ENCODE results near the gene TMEM150C.
"Not testable (repeated sequence)": the region's sequence is repeated elsewhere in the genome, so short reads cannot be mapped to it uniquely, and the experiment has no call there.

Gene TMEM150C

DNA sequence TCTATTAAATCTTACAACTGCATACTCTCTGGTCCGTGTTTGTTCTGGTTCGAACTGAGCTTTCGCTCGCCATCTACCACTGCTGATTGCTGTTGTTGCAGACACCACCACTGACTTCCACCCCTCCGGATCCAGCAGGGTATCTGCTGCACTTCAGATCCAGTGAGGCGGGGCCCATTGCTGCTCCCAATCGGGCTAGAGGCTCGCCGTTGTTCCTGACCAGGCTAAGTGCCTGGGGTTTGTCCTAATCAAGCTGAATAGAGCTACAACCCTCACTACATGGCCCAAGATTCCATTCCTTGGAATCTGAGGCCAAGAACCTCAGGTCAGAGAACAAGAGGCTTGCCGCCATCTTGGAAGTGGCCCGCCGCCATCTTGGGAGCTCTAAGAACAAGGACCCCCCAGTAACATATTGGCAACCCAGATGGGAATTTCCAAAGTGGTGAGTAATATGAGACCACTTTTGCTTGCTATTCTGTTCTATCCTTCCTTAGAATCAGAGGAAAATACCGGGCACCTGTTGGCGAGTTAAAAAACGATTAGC is 88.1 kb downstream of the TMEM150C start:
- DNase-seq (ENCODE audit: low spot score): no peak

DNA sequence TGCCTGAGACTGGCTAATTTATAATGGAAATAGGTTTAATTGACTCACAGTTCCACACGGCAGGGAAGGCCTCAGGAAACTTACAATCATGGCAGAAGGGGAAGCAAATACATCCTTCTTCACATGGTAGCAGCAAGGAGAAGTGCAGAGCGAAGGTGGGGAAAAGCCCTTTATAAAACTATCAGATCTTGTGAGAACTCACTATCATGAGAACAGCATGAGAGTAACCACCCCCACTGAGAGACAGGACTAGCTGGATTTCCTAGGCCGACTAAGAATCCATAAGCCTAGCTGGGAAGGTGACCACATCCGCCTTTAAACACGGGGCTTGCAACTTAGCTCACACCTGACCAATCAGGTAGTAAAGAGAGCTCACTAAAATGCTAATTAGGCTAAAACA is 88.7 kb downstream of the TMEM150C start:
- not testable (repeated sequence) for DNase-seq (ENCODE audit: low spot score)

DNA sequence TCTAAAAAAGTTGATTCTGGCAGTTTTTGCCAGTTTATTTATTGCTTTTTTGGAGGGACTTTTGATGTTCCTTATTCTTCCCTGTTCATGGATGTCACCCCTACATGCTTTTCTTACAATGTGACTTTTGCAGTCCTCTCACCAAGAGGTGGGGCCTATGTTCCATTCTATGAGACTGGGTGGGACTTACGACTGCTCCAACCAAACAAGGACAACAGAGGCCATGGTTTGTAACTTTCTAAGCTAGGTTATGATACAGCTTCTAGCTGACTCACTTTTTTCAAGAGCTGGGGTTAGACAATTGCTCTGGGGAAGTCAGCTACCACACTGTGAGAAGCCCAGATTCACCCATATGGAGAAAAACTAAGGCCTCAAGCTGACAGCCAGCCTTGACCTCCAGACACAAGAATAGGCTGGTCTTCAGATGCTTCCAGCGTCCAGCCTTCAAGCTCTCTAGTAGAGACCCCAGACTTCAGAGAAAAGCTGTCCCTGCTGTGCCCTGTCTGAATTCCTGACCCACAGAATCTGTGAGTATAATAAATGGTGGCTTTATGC is 91.9 kb downstream of the TMEM150C start:
- DNase-seq (ENCODE audit: low spot score): peak; percentile 49

DNA sequence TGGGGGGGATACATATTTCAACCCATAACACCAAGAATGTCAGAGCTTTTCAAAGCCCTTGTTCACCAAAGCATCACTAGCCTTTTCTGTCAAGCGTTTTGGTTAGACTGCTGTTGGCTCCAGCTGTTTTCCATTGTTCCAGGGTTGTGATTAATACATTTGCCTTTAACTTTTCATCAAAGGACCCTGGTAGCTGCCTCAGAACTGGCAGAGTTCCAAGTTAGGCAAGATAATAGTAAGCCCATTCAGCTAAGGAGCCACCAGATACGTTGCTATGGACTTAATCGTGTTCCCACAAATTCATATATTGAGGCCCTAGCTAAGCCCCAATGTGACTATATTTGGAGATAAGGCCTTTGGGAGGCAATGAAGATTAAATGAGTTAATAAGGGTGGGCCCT is 94.3 kb downstream of the TMEM150C start:
- DNase-seq (ENCODE audit: low spot score): no peak

DNA sequence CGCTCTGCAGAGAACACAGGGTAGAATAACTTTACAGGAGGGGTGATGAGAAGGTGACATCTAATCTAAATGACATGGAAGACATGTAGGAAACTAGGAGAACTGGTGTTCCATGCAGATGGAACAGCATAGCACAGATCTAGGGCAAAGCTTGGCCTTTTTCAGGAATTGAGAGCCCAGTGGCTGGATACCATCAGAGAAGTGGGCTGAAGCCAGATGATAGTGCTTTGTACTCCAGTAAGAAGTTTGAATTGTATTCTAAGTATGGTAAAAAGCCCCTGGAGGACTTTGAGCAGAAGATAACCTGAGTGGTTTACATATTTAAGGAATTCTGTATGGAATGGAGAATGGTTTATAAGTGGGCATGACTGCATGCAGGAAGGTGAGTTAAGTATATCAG is 98.6 kb downstream of the TMEM150C start:
- no peak for DNase-seq (ENCODE audit: low spot score)

DNA sequence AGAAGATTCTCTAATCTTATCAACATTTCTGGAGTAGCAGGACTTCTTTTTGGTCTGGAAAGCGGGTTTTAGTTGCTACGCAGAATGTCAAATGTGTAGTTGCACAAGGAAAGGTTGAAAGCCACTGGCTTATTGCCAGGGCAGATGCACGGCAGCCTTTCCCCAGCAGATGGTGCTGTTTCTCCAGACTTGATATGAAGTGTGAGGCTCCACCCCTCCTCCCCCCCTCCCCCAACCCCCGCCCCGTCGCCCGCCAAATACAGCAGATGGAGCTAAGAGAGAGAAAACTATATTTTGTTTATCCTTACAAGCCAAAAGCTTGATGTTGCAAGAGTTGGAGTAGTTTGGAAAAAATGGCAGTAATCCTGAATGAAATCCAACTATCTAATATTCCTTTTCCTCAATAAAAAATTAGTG is 99.4 kb downstream of the TMEM150C start:
- peak; percentile 86 for DNase-seq (ENCODE audit: low spot score)

DNA sequence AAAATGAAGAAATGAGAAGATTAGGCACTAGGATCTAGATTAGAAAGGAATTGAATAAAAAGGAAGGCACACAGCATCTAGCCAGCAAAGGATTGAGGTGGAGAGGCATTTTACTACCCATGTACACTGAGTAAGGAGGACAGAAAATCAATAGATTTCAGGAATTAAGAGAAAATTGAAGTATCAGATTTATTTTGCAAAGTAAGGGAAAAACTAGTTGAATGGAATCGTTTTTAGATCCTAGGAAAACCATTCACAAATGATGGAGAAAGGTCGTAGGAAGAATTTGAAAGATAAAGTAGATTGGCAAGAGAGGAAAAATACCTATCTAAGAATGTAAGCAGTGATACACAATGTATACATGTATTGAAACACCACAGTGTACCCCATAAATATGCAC is 100.1 kb downstream of the TMEM150C start:
- no peak for DNase-seq (ENCODE audit: low spot score)

DNA sequence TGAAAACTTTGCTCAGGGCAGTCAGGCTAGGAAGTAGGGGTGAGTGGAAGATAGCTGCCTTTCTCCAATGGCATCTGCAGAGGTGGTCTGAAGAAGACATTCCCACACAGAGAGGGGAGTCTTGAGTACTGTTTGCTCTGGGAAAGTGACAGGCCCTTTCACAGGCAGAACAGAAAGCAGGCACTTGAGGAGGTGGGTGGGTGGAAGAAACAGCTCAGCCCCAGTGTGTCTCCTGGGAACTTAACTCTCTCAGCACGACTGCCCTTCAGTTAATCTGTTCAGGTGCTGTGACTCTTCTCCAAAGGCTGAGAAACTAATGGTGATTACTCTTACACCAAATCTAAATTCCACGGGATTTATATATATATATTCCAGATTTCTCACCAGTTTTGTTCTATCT is 103.1 kb downstream of the TMEM150C start:
- DNase-seq (ENCODE audit: low spot score): no peak

DNA sequence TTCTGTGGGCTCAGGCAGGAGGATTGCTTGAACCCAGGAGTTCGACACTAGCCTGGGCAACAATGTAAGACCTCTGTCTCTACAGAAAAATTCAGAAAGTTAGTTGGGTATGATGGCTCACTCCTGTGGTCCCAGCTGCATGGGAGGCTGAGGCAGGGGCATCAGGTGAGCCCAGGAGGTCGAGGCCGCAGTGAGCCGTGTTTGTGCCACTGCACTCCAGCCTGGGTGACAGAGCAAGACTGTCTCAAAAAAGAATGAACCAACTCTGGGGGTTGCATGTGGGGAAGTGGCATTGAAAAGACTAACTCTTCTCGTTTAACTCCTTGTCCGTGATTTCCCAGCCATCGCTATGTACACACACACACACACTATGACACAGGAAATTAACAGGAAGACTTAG is 104.5 kb downstream of the TMEM150C start:
- no peak for DNase-seq (ENCODE audit: low spot score)

DNA sequence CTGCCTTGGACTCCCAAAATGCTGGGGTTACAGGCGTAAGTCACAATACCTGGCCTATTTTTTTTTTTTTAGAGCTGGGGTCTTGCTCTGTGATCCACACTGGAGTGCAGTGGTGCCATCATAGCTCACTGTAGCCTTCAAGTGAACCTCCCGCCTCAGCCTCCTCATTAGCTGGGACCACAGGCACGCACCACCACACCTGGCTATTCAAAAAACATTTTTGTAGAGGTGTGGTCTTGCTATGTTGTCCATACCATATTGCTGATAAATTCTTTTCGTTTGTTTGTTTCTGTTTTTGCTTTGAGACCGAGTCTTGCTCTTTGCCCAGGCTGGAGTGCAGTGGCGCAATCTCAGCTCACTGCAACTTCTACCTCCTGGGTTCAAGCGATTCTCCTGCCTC is 109.8 kb downstream of the TMEM150C start:
- no peak for DNase-seq (ENCODE audit: low spot score)

DNA sequence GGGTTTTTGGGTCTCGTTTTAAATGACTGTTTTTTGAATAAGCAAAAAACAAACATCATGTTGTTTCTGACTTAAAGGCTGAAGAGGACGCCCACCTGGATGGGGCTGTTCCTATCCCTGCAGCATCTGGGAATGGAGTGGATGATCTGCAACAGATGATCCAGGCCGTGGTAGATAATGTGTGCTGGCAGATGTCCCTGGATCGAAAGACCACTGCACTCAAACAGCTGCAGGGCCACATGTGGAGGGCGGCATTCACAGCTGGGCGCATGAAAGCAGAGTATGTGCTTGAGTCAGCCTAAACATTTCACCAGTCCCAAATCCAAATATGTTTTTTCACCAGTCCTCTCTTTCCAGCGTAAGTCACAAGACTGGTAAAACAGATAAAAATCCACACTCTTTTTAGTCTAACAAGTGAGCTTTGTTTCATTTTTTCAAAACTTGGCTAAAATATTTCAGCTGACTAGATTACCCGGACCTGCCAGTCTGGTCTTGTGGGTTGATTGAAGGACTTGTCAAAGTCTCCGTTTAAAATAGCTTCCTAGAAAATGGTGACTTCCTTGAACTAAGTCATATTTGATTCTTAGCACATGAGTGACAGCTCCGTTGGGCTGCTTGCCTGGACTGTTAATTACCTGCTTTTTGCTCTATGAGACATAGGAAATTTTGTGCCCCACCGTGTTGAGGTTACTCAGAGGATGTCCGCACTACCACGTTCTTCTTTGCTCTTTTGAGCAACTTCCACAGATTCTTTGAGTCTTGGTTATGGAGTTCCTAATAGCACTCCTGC is 110.6 kb downstream of the TMEM150C start:
- DNase-seq (ENCODE audit: low spot score): no peak

DNA sequence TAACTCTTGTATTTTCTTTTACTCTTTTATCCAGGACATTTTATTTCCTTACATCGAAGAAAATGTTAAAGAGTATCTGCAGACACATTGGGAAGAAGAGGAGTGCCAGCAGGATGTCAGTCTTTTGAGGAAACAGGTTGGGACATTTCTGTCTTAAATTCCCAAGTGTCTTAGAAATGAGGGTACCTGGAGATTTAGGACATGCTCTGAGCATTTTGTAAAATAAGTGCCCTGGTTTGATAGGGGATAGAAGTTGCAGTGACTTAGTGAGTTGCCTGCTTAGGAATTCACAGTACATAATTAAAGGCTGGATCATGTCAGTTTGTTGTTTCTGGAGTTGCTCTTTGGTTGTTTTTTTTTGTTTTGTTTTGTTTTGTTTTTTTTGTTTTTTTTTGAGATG is 113.9 kb downstream of the TMEM150C start:
- no peak for DNase-seq (ENCODE audit: low spot score)

DNA sequence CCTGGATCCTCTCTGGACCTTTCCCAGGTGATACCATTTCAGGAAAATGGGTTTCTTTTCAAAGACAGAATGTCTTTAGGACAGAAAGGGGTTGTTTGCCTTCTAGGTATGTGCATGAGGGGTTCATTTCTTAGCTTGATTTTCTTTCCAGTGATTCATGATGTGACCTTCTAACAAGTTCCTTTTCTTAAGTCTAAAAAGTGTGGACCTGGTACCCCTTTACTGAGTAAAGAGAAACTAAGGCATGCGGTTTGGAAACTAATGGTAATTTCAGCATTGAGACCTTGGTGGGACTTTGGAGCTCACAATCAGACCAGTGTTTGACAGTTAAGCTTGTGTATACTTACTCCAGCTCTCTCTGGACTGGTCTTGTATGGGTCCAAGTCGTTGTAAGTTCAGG is 122.7 kb downstream of the TMEM150C start:
- no peak for DNase-seq (ENCODE audit: low spot score)

DNA sequence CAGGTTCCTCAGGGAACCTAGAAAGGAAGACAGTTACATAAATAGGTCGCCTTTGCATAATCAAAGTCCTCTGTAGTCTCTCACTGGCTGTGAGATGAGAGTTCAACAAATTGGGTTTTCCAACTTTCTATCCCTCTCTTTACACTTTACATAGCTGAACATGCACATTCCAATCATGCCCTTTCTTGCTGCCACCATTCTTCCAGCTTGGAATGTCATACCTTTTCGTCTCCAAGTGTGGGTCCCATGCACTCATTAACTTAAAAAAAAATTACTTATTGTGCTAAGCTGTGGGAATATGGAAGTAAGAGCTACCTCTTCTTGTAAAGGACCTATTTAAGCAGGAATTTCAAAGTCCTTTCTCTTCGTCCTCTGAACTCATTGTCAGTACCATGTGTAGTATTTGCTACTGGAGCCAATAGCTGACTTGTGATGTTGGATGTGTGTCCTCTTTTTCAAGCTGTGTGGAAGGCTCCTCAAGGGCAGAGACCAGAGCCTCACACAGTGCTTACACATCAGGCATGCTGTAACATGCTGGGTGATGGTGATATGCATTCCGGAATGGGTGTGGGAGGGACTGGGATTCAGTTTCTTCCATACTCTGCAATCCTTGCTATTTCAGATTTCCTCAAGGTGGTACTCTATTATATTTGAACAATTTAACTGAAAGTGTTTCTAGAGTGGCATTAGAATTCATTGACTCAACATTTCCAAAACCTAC is 124.3 kb downstream of the TMEM150C start:
- DNase-seq (ENCODE audit: low spot score): no peak

DNA sequence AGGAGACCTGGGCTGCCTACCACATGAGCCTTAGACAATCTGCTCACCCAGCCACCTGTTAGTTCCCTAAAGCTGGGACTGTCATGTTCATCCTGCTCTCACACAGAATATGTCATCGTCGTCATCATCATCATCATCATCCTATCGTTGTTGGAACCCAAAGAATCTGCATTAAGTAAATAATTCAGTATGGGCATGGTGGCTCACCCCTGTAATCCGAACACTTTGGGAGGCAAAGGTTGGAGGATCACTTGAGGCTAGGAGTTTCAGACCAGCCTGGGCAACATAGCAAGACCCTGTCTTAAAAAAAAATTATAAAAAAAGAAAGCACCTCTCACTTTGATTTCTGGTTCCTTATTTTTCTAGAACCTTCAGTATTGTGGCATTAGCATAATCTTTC is 125.0 kb downstream of the TMEM150C start:
- no peak for DNase-seq (ENCODE audit: low spot score)

DNA sequence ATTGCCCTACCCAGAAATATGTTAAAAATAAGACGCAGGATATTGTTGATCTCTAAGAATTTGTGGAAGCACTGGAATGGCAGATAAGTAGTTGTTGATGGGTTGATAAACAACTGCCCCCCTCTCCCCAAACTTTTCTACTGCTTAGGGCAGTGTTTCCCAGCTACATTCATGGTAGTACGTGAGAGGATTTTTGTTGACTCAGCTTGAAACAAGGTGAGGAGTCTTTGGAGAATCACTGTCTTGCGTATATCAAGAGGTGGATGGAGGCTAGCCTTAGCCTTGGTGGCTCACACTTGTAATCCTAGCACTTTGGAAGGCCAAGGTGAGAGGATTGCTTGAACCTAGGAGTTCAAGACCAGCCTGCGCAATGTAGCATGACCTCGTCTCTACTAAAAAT is 125.7 kb downstream of the TMEM150C start:
- no peak for DNase-seq (ENCODE audit: low spot score)

DNA sequence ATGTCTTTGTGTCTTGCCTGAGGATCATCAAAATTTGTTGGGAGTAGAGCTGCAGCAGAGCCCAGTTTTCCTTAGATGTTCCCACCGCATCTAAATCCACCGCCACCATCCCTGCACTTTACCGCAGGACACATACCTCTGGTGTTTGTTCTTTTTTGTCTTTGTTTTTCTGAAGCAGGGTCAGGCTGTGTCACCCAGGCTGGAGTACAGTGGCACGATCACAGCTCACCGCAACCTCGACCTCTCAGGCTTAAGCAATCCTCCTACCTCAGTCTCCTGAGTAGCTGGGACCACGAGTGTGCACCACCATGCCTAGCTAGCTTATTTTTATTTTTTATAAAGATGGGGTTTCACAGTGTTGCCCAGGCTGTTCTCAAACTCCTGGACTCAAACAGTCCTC is 126.8 kb downstream of the TMEM150C start:
- DNase-seq (ENCODE audit: low spot score): no peak

DNA sequence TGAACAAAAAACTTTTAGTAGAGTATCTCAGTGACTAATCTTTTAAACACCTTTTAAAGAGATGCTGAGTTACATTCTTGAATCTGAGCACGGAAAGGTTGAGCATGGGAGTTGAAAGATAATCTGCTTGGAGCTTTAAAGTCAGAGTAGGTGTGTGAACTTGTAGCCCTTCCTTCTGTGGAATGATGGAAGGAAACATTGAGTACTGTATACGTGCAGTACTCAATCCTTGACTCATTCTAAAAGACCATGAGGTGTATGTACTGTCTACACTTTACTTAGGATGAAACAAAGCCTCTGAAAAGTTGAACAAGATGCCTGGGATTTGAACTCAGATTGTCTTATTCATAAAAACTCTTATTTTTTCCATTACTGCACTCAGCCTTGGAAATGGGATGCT is 128.0 kb downstream of the TMEM150C start:
- DNase-seq (ENCODE audit: low spot score): no peak

Measured in putamen (tissue), 1 donor.